Measurements from ENCODE around the gene UMPS. TPM values are rescaled to one million over a fixed set of nuclear protein-coding genes. Genes with fewer than 3 reads are reported as not detected.

Gene UMPS
- polyA plus RNA-seq, 1 donor (not counting 4 experiments of a cell fraction or from before 2014, with no cell fraction given) = 53.7 TPM

- H3K4me1 ChIP-seq (ENCODE audit: control insufficient read depth, extremely low read depth, insufficient read depth, low read length) = no peaks in the 10 kb centered on the region
- no peaks in the 10 kb centered on the region for H4K20me1 ChIP-seq (ENCODE audit: control insufficient read depth, extremely low read depth, insufficient read depth, low read length)
- no peak overlapping the region for H2AFZ ChIP-seq (ENCODE audit: control insufficient read depth, low read length)
- H3K27me3 ChIP-seq (ENCODE audit: control insufficient read depth, extremely low read depth, insufficient read depth, low read length) = no peaks in the 10 kb centered on the region
- H3K36me3 ChIP-seq (ENCODE audit: control insufficient read depth in 2 of 2, extremely low read depth in 1 of 2, insufficient read depth in 2 of 2, low read length in 2 of 2) = no peaks in the 10 kb centered on the region
- TF ChIP-seq CTCF (optimal IDR thresholded peaks at IDR 0.05 in 1 of 3, IDR thresholded peaks at IDR 0.05 in 1 of 3, conservative IDR thresholded peaks at IDR 0.05 in 1 of 3; ENCODE audit: extremely low read depth in 1 of 3, insufficient read depth in 2 of 3, low read length in 3 of 3) = no peak
- no peak for TF ChIP-seq EZH2 (IDR thresholded peaks at IDR 0.05; ENCODE audit: low read length)
- dilution Hi-C loops (cut with MboI; ENCODE audit: extremely low pct_ligation_motif_present, low sequenced_read_pairs) = no loop called here
- FAIRE-seq (no peak), DNase-seq (ENCODE audit: low read depth, low spot score) (no peak)
- H3K9me1 ChIP-seq (ENCODE audit: control insufficient read depth, extremely low read depth, insufficient read depth, low read length) = no peaks in the 10 kb centered on the region
- H3K4me3 ChIP-seq (ENCODE audit: control insufficient read depth in 2 of 3, extremely low read depth in 1 of 3, insufficient read depth in 2 of 3, low read depth in 1 of 3, low read length in 3 of 3) = no peak overlapping the region
- no peak overlapping the region for H3K9ac ChIP-seq (ENCODE audit: control insufficient read depth, extremely low read depth, insufficient read depth, low read length)
- H3K79me2 ChIP-seq (ENCODE audit: control insufficient read depth, insufficient read depth, low read length) = no peaks in the 10 kb centered on the region
- no peak overlapping the region for H3K27ac ChIP-seq (ENCODE audit: control insufficient read depth, insufficient read depth, low read length)
- H3K4me2 ChIP-seq (ENCODE audit: control insufficient read depth, extremely low read depth, insufficient read depth, low read depth, low read length) = no peak overlapping the region
- no peaks in the 10 kb centered on the region for H3K9me3 ChIP-seq (ENCODE audit: control insufficient read depth, low read depth, low read length)
Observed at GRCh38 chr3:124697302-124697701, 33.0 kb upstream of the UMPS start.

GRCh38 chr3:124698030-124698770, 32.1 kb upstream of the UMPS start:
- Histone ChIP-seq H3K36me3 (ENCODE audit: control insufficient read depth in 2 of 2, extremely low read depth in 1 of 2, insufficient read depth in 2 of 2, low read length in 2 of 2) (no peaks in the 10 kb centered on the region), H3K4me1 (ENCODE audit: control insufficient read depth, extremely low read depth, insufficient read depth, low read length) (no peaks in the 10 kb centered on the region), H3K9me3 (ENCODE audit: control insufficient read depth, low read depth, low read length) (no peaks in the 10 kb centered on the region), H3K27me3 (ENCODE audit: control insufficient read depth, extremely low read depth, insufficient read depth, low read length) (no peaks in the 10 kb centered on the region), H3K9ac (ENCODE audit: control insufficient read depth, extremely low read depth, insufficient read depth, low read length) (no peak overlapping the region), H2AFZ (ENCODE audit: control insufficient read depth, low read length) (no peak overlapping the region), H3K9me1 (ENCODE audit: control insufficient read depth, extremely low read depth, insufficient read depth, low read length) (no peaks in the 10 kb centered on the region), H3K4me2 (ENCODE audit: control insufficient read depth, extremely low read depth, insufficient read depth, low read depth, low read length) (no peak overlapping the region), H3K27ac (ENCODE audit: control insufficient read depth, insufficient read depth, low read length) (no peak overlapping the region), H3K4me3 (ENCODE audit: control insufficient read depth in 2 of 3, extremely low read depth in 1 of 3, insufficient read depth in 2 of 3, low read depth in 1 of 3, low read length in 3 of 3) (no peak overlapping the region), H4K20me1 (ENCODE audit: control insufficient read depth, extremely low read depth, insufficient read depth, low read length) (no peaks in the 10 kb centered on the region), H3K79me2 (ENCODE audit: control insufficient read depth, insufficient read depth, low read length) (no peaks in the 10 kb centered on the region)
- TF ChIP-seq EZH2 (IDR thresholded peaks at IDR 0.05; ENCODE audit: low read length) = no peak
- TF ChIP-seq CTCF (optimal IDR thresholded peaks at IDR 0.05 in 1 of 3, IDR thresholded peaks at IDR 0.05 in 1 of 3, conservative IDR thresholded peaks at IDR 0.05 in 1 of 3; ENCODE audit: extremely low read depth in 1 of 3, insufficient read depth in 2 of 3, low read length in 3 of 3) = no peak
- FAIRE-seq (no peak), DNase-seq (ENCODE audit: low read depth, low spot score) (no peak)
- dilution Hi-C loops (cut with MboI; ENCODE audit: extremely low pct_ligation_motif_present, low sequenced_read_pairs) = no loop called here
